ENCODE results near the gene MECR. TPM values are rescaled to one million over a fixed set of nuclear protein-coding genes. Genes with fewer than 3 reads are reported as not detected.
A peak's percentile ranks its signal among the peaks of the same experiment; 100 is the strongest.

The MECR gene
- polyA plus RNA-seq, 1 donor (not counting 4 experiments of a cell fraction or from before 2014, with no cell fraction given): 20.7 TPM

DNA sequence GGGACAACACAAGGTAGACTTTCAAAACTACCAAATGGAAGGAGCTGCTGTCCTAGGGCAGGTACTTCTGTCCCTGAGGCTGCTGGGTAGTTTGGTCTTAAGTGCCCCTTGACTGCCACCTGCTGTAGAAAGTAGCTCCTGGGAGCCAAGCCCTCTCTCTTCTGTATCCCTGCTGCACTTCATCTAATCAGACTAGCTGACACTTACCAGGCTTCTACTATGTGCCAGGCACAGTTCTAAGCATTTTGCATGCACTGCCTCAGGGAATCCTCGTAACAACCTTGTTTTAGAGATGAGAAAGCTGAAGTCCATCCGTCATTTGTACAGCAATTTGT lies 33.2 kb downstream of the MECR start:
- H3K9ac ChIP-seq (ENCODE audit: control insufficient read depth, extremely low read depth, insufficient read depth, low read length): no peak overlapping the region

DNA sequence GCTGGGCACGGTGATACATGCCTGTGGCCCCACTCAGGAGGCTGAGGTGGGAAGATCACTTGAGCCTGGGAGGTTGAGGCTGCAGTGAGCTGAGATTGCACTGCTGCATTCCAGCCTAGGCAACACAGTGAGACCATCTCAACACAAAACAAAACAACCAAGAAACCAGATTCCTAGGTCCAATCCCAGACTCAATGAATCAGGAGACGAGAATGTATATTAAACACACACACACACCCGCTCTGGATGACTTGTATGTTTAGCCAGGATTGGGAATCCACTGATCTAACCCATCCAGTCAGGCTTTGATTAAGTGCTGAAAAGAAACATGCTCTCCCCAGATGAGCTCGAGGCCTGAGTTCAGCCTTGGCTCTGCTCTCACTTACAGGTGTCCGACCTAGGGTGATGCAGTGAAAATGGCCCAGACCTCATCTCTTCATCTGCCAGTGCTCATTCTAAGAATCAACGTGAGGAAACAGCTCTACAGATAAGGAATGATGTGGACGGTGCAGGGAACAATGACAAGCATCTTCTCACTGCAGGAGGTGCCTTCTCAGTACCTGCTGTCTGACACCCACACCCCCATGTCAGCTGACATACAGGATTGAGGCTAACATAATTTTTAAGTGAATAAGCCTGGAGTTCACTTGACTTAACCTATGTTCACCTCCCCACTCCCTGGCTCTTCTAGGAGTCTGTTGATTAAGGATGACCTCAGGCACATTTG lies 33.7 kb downstream of the MECR start:
- peaks cover 21 to 28% of the 10 kb centered on the region in 2 experiments for H3K36me3 ChIP-seq (ENCODE audit: control insufficient read depth in 2 of 2, extremely low read depth in 1 of 2, insufficient read depth in 2 of 2, low read length in 2 of 2)
- no peaks in the 10 kb centered on the region for H3K9me1 ChIP-seq (ENCODE audit: control insufficient read depth, extremely low read depth, insufficient read depth, low read length)
- no peak for DNase-seq (ENCODE audit: low read depth, low spot score)
- H2AFZ ChIP-seq (ENCODE audit: control insufficient read depth, low read length): no peak overlapping the region
- H3K9me3 ChIP-seq (ENCODE audit: control insufficient read depth, low read depth, low read length): no peaks in the 10 kb centered on the region
- no peak overlapping the region for H3K4me3 ChIP-seq (ENCODE audit: control insufficient read depth in 2 of 3, extremely low read depth in 1 of 3, insufficient read depth in 2 of 3, low read depth in 1 of 3, low read length in 3 of 3)
- H3K27ac ChIP-seq (ENCODE audit: control insufficient read depth, insufficient read depth, low read length): no peak overlapping the region
- H3K4me2 ChIP-seq (ENCODE audit: control insufficient read depth, extremely low read depth, insufficient read depth, low read depth, low read length): no peak overlapping the region
- no peaks in the 10 kb centered on the region for H3K27me3 ChIP-seq (ENCODE audit: control insufficient read depth, extremely low read depth, insufficient read depth, low read length)
- H3K9ac ChIP-seq (ENCODE audit: control insufficient read depth, extremely low read depth, insufficient read depth, low read length): no peak overlapping the region
- no peak for FAIRE-seq
- dilution Hi-C loops (cut with MboI; ENCODE audit: extremely low pct_ligation_motif_present, low sequenced_read_pairs): no loop called here
- H3K79me2 ChIP-seq (ENCODE audit: control insufficient read depth, insufficient read depth, low read length): no peaks in the 10 kb centered on the region
- peaks cover 6% of the 10 kb centered on the region for H3K4me1 ChIP-seq (ENCODE audit: control insufficient read depth, extremely low read depth, insufficient read depth, low read length)
- TF ChIP-seq EZH2 (IDR thresholded peaks at IDR 0.05; ENCODE audit: low read length): no peak
- TF ChIP-seq, protein P1, sequence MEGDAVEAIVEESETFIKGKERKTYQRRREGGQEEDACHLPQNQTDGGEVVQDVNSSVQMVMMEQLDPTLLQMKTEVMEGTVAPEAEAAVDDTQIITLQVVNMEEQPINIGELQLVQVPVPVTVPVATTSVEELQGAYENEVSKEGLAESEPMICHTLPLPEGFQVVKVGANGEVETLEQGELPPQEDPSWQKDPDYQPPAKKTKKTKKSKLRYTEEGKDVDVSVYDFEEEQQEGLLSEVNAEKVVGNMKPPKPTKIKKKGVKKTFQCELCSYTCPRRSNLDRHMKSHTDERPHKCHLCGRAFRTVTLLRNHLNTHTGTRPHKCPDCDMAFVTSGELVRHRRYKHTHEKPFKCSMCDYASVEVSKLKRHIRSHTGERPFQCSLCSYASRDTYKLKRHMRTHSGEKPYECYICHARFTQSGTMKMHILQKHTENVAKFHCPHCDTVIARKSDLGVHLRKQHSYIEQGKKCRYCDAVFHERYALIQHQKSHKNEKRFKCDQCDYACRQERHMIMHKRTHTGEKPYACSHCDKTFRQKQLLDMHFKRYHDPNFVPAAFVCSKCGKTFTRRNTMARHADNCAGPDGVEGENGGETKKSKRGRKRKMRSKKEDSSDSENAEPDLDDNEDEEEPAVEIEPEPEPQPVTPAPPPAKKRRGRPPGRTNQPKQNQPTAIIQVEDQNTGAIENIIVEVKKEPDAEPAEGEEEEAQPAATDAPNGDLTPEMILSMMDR (optimal IDR thresholded peaks at IDR 0.05 in 1 of 3, IDR thresholded peaks at IDR 0.05 in 1 of 3, conservative IDR thresholded peaks at IDR 0.05 in 1 of 3; ENCODE audit: extremely low read depth in 1 of 3, insufficient read depth in 2 of 3, low read length in 3 of 3): no peak
- H4K20me1 ChIP-seq (ENCODE audit: control insufficient read depth, extremely low read depth, insufficient read depth, low read length): no peaks in the 10 kb centered on the region

More for the DNA sequence above, 33.2 kb downstream of the MECR start:
- no peak overlapping the region for H3K4me2 ChIP-seq (ENCODE audit: control insufficient read depth, extremely low read depth, insufficient read depth, low read depth, low read length)
- H3K27me3 ChIP-seq (ENCODE audit: control insufficient read depth, extremely low read depth, insufficient read depth, low read length): no peaks in the 10 kb centered on the region
- H3K9me3 ChIP-seq (ENCODE audit: control insufficient read depth, low read depth, low read length): no peaks in the 10 kb centered on the region
- no peaks in the 10 kb centered on the region for H4K20me1 ChIP-seq (ENCODE audit: control insufficient read depth, extremely low read depth, insufficient read depth, low read length)
- DNase-seq (ENCODE audit: low read depth, low spot score): no peak
- H3K4me1 ChIP-seq (ENCODE audit: control insufficient read depth, extremely low read depth, insufficient read depth, low read length): peaks cover 12% of the 10 kb centered on the region
- H3K36me3 ChIP-seq (ENCODE audit: control insufficient read depth in 2 of 2, extremely low read depth in 1 of 2, insufficient read depth in 2 of 2, low read length in 2 of 2): peaks cover 21 to 32% of the 10 kb centered on the region in 2 experiments
- dilution Hi-C loops (cut with MboI; ENCODE audit: extremely low pct_ligation_motif_present, low sequenced_read_pairs): no loop called here
- TF ChIP-seq, protein P1 (optimal IDR thresholded peaks at IDR 0.05 in 1 of 3, IDR thresholded peaks at IDR 0.05 in 1 of 3, conservative IDR thresholded peaks at IDR 0.05 in 1 of 3; ENCODE audit: extremely low read depth in 1 of 3, insufficient read depth in 2 of 3, low read length in 3 of 3): peak; percentile 64 to 75 (median 65)
- TF ChIP-seq EZH2 (IDR thresholded peaks at IDR 0.05; ENCODE audit: low read length): no peak
- no peak overlapping the region for H3K4me3 ChIP-seq (ENCODE audit: control insufficient read depth in 2 of 3, extremely low read depth in 1 of 3, insufficient read depth in 2 of 3, low read depth in 1 of 3, low read length in 3 of 3)
- H3K79me2 ChIP-seq (ENCODE audit: control insufficient read depth, insufficient read depth, low read length): no peaks in the 10 kb centered on the region
- H3K9me1 ChIP-seq (ENCODE audit: control insufficient read depth, extremely low read depth, insufficient read depth, low read length): peaks cover 2% of the 10 kb centered on the region
- peak; percentile 69 for FAIRE-seq
- H2AFZ ChIP-seq (ENCODE audit: control insufficient read depth, low read length): no peak overlapping the region
- H3K27ac ChIP-seq (ENCODE audit: control insufficient read depth, insufficient read depth, low read length): no peak overlapping the region

All from keratinocyte (primary cell).